Gastroesophageal sphincter (tissue), 3 donors: ENCODE measurements around the gene NCK2.

Source experiments
- CTCF ChIP-seq, 4 experiments: fragments of 200-600 bp in 2 of 4; fragments of 450-650 bp in 2 of 4; sonication (generic) in 1 of 4; IDR thresholded peaks; one replicate each; pipeline ENCODE4 v1.5.1; 2017 to 2019; ENCODE audit warnings: antibody characterized with exemption in 4 of 4, mild to moderate bottlenecking in 2 of 4, moderate library complexity in 2 of 4
- POLR2A ChIP-seq, 2 donors: fragments of 450-650 bp; IDR thresholded peaks; one replicate each; pipeline ENCODE4 v1.6.1; 2017; ENCODE audit warnings: antibody characterized with exemption in 2 of 2, mild to moderate bottlenecking in 2 of 2, moderate library complexity in 1 of 2
- POLR2AphosphoS5 ChIP-seq: sonication (generic); formaldehyde crosslinking; IDR thresholded peaks from one replicate; pipeline ENCODE4 v1.6.1; 2017; ENCODE audit warnings: antibody characterized with exemption

- TF ChIP-seq POLR2A (IDR thresholded peaks at IDR 0.05) (no peak), CTCF (IDR thresholded peaks at IDR 0.05) (no peak), POLR2AphosphoS5 (no peak)
These were observed 148.6 kb downstream of the NCK2 start for GRCh38 chr2:105893011-105893995.
